A549 (cell line): ENCODE measurements around the gene GRIN3A.

Experiments used
- CHD2 ChIP-seq: fragments of 150-350 bp; IDR thresholded peaks from 2 replicates; pipeline ENCODE4 v1.6.1; 2014; ENCODE audit warnings: low read length; ENCODE audit not compliant: partially characterized antibody
- CTCF ChIP-seq: fragments of >200 bp; sonication (Bioruptor Twin); formaldehyde crosslinking; IDR thresholded peaks from 3 replicates; pipeline ENCODE4 v1.5.1; 2016
- EP300 ChIP-seq, 2 experiments: fragments of >200 bp; sonication (Bioruptor Twin); formaldehyde crosslinking; IDR thresholded peaks; 2 replicates in 1 of 2; 3 replicates in 1 of 2; pipeline ENCODE4 v1.6.1; 2016 to 2017
- JUNB ChIP-seq: fragments of >200 bp; sonication (Bioruptor Twin); formaldehyde crosslinking; IDR thresholded peaks from 2 replicates; pipeline ENCODE4 v1.6.1; 2016
- MAX ChIP-seq: IDR thresholded peaks from 2 replicates; pipeline ENCODE4 v1.6.1; 2012
- PBX3 ChIP-seq: IDR thresholded peaks from 2 replicates; pipeline ENCODE4 v1.6.1; 2012
- PHF8 ChIP-seq: fragments of 200-600 bp; sonication (generic); IDR thresholded peaks from 2 replicates; pipeline ENCODE4 v1.6.1; 2016; ENCODE audit warnings: low read depth, mild to moderate bottlenecking, antibody characterized with exemption, moderate library complexity, borderline replicate concordance
- POLR2A ChIP-seq: IDR thresholded peaks from 2 replicates; pipeline ENCODE4 v1.6.1; 2012; ENCODE audit warnings: mild to moderate bottlenecking, low read length
- POLR2AphosphoS2 ChIP-seq: conservative IDR thresholded peaks from 2 replicates; pipeline ENCODE4 v1.6.1; 2012; ENCODE audit warnings: low read length, improper control_type of control experiment, inconsistent platforms
- SMC3 ChIP-seq: fragments of >200 bp; sonication (Bioruptor Twin); formaldehyde crosslinking; IDR thresholded peaks from 3 replicates; pipeline ENCODE4 v1.6.1; 2018; ENCODE audit warnings: inconsistent platforms
- TFCP2L1 ChIP-seq: fragments of 250-450 bp; sonication (Bioruptor Pico); IDR thresholded peaks from 2 replicates; pipeline ENCODE4 v1.5.0; 2021; ENCODE audit warnings: mild to moderate bottlenecking
- USF2 ChIP-seq: fragments of 450-650 bp; IDR thresholded peaks from 2 replicates; pipeline ENCODE4 v1.6.1; 2014; ENCODE audit warnings: antibody characterized with exemption

DNA sequence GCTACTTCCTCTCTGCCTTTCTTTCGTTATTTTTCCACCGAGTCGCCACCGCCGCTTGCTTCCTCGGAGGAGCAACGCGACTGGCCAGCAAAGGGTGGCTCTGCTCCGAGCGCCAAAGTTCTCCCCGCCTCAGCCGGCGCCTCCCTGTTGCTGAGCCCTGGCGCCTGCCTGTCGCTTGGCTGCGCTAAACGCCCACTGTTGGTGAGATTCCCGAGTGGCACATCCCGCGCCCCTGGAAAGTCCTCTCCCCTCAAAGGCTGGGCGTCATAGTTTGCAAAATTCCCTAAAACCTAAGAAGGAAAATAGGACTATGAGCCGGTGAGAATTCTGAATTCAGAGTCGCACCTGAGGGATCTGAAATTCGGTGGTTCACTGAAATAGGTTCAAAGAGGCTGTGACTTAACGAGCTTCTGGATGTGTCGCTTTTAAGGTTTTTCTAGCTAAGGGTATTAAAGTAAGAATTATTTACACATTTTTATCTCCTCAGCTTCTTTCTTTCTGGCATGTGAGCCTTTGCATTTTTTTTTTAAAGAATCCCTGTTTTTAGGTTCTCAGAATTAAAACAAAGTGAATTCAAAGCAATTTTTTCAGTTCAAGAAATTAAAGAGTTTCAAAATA lies at the start of gene GRIN3A:
- no peak for TF ChIP-seq EP300 (IDR thresholded peaks at IDR 0.05)
- no peak for TF ChIP-seq POLR2A
- TF ChIP-seq POLR2AphosphoS2, result no peak
- no peak for TF ChIP-seq CHD2
- no peak for TF ChIP-seq JUNB
- no peak for TF ChIP-seq MAX
- no peak for TF ChIP-seq PBX3
- TF ChIP-seq CTCF, result no peak
- no peak for TF ChIP-seq PHF8
- no peak for TF ChIP-seq USF2
- no peak for TF ChIP-seq SMC3
- no peak for TF ChIP-seq TFCP2L1 (CRISPR knock-in tag)
